Ishikawa (cell line): ENCODE measurements around the gene RFWD3.

Experiments used
- CEBPB ChIP-seq: IDR thresholded peaks from 2 replicates; pipeline ENCODE4 v1.6.1; 2012
- CREB1 ChIP-seq: IDR thresholded peaks from 2 replicates; pipeline ENCODE4 v1.6.1; 2012; ENCODE audit warnings: low read depth
- EGR1 ChIP-seq: IDR thresholded peaks from 2 replicates; pipeline ENCODE4 v1.6.1; 2012
- EP300 ChIP-seq: IDR thresholded peaks from 2 replicates; pipeline ENCODE4 v1.6.1; 2012; ENCODE audit warnings: borderline replicate concordance
- FOXM1 ChIP-seq: IDR thresholded peaks from 2 replicates; pipeline ENCODE4 v1.6.1; 2012; ENCODE audit warnings: low read depth, borderline replicate concordance
- MAX ChIP-seq: IDR thresholded peaks from 2 replicates; pipeline ENCODE4 v1.6.1; 2012
- NFIC ChIP-seq: IDR thresholded peaks from 2 replicates; pipeline ENCODE4 v1.6.1; 2012
- RAD21 ChIP-seq: IDR thresholded peaks from 2 replicates; pipeline ENCODE4 v1.6.1; 2012; ENCODE audit warnings: low read depth
- REST ChIP-seq: IDR thresholded peaks from 2 replicates; pipeline ENCODE4 v1.6.1; 2012; ENCODE audit warnings: low read depth, mild to moderate bottlenecking
- TAF1 ChIP-seq: IDR thresholded peaks from 2 replicates; pipeline ENCODE4 v1.6.1; 2012; ENCODE audit warnings: low read depth, mild to moderate bottlenecking
- TCF12 ChIP-seq: IDR thresholded peaks from 2 replicates; pipeline ENCODE4 v1.6.1; 2012; ENCODE audit warnings: low read depth
- TEAD4 ChIP-seq: IDR thresholded peaks from 2 replicates; pipeline ENCODE4 v1.6.1; 2012
- USF1 ChIP-seq: IDR thresholded peaks from 2 replicates; pipeline ENCODE4 v1.6.1; 2012
- YY1 ChIP-seq: IDR thresholded peaks from 2 replicates; pipeline ENCODE4 v1.6.1; 2012; ENCODE audit warnings: low read depth
- ZBTB7A ChIP-seq: IDR thresholded peaks from 2 replicates; pipeline ENCODE4 v1.6.1; 2012; ENCODE audit warnings: low read depth

Gene RFWD3

GRCh38 chr16:74657870-74658642, 8.6 kb downstream of the RFWD3 start:
- TF ChIP-seq CREB1 (no peak), FOXM1 (no peak), NFIC (no peak), RAD21 (no peak), EGR1 (no peak), CEBPB (no peak), TCF12 (no peak), EP300 (no peak), REST (no peak), TAF1 (no peak), USF1 (no peak), ZBTB7A (no peak), MAX (no peak), YY1 (no peak), TEAD4 (no peak)

GRCh38 chr16:74654536-74655050, 12.1 kb downstream of the RFWD3 start:
- no peak for TF ChIP-seq CEBPB
- no peak for TF ChIP-seq CREB1
- no peak for TF ChIP-seq USF1
- TF ChIP-seq TCF12 = no peak
- TF ChIP-seq ZBTB7A = no peak
- TF ChIP-seq NFIC = no peak
- no peak for TF ChIP-seq YY1
- TF ChIP-seq RAD21 = no peak
- TF ChIP-seq REST = no peak
- TF ChIP-seq EGR1 = no peak
- TF ChIP-seq FOXM1 = no peak
- TF ChIP-seq MAX = no peak
- no peak for TF ChIP-seq TEAD4

- TF ChIP-seq YY1 = no peak
- TF ChIP-seq RAD21 = no peak
- TF ChIP-seq CREB1 = no peak
Measured at GRCh38 chr16:74652249-74652648, 14.4 kb downstream of the RFWD3 start.

- TF ChIP-seq TAF1 (no peak), CREB1 (no peak), YY1 (no peak), TEAD4 (no peak), TCF12 (no peak), EP300 (no peak), NFIC (no peak), CEBPB (no peak), REST (no peak), ZBTB7A (no peak)
Measured at GRCh38 chr16:74651841-74652240, 14.8 kb downstream of the RFWD3 start.
